ENCODE results near the gene COL4A1.
"Not testable (repeated sequence)": the region's sequence is repeated elsewhere in the genome, so short reads cannot be mapped to it uniquely, and the experiment has no call there.

Gene COL4A1

DNA sequence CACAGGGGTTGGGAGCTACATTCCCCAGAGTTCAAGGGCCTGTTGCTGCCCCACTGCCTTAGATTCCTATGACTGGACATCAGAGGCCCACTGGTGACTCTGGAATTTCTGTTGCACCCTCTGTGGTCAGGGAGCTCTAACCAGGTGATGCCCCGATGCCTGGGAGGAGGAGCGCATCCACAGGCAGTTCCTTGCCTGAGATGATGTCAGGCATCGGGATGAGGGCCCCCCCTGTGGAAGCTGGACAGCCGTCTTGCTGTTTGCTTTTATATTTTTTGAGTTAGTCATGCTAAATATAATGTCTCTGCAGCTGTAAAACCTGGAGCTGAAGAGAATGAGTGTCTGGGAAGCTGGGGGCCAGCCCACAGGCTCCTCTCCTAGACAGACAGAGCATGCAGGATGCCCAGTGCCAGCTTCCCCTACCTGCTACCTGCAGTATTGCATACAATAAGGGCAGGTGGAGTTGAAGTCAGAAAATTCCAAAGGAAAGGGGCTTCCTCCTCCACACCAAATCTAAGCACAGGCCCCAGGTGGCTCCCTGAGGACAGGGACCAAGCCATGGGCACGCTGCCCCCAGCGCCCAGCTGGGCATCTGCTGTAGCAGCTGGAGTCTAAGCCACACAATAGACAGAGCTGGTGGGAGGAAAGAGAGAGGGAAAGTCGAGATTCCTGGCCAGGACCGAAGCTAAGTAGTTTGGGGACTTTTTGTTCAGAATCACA lies 16.4 kb upstream of the COL4A1 start:
- no peak for TF ChIP-seq POLR2A (IDR thresholded peaks at IDR 0.05; ENCODE audit: low read depth, low read length)
- FAIRE-seq (peak; percentile 99), DNase-seq (ENCODE audit: insufficient read length, low spot score) (peak; percentile 98)

DNA sequence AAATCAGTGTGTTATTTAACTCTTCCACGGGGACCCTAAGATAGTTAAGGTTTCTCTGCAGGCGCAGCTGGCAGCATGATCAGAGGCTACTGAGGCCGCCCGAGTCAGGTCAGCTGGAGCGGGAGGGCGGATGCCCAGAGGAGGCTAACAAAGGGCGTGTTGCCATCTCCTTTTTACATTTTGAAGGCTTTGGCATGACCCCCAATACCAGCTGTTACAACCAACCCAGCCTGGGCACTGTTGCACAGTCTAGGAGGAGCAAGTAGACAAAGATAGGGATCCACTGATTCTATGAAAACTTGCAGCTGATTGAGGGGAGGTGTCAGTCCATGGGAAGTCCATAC lies 15.8 kb upstream of the COL4A1 start:
- DNase-seq (ENCODE audit: insufficient read length, low spot score) = no peak
- FAIRE-seq = no peak
- no peak for TF ChIP-seq POLR2A (IDR thresholded peaks at IDR 0.05; ENCODE audit: low read depth, low read length)

GRCh38 chr13:110322126-110322827 lies 15.3 kb upstream of the COL4A1 start:
- no peak for FAIRE-seq
- no peak for DNase-seq (ENCODE audit: insufficient read length, low spot score)
- TF ChIP-seq POLR2A (IDR thresholded peaks at IDR 0.05; ENCODE audit: low read depth, low read length) = no peak

DNA sequence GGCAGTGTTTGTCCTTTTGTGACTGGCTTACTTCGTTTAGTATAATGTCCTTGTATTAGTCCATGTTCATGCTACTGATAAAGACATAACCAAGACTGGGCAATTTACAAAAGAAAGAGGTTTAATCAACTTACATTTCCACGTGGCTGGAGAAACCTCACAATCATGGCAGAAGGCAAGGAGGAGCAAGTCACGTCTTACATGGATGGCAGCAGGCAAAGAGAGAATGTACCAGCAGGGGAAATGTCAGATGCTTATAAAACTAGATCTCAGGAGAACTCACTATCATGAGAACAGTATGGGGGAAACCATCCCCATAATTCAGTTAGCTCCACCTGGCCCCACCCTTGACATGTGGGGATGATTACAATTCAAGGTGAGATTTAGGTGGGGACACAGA lies 14.6 kb upstream of the COL4A1 start:
- not testable (repeated sequence) for FAIRE-seq; DNase-seq (ENCODE audit: insufficient read length, low spot score)

DNA sequence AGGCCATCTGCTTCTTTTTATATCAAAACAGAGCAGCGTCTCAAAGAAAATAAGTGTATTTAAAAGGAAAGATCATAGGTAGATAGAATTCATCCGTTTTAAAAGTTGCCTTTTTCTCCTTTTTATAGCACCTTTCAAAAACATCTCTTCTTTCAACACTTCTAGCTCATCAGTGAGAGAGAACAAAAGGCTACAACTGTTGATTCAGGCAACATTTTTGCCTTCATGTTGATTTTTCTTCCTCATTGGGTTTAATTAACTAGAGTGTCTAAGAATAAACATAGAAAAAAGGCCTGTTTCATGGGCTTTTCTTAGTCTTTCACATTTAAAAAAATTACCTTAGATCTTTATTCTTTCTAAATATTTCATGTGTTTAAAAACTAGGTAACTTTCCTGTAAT lies 13.7 kb upstream of the COL4A1 start:
- no peak for TF ChIP-seq POLR2A (IDR thresholded peaks at IDR 0.05; ENCODE audit: low read depth, low read length)
- FAIRE-seq (no peak), DNase-seq (ENCODE audit: insufficient read length, low spot score) (no peak)

DNA sequence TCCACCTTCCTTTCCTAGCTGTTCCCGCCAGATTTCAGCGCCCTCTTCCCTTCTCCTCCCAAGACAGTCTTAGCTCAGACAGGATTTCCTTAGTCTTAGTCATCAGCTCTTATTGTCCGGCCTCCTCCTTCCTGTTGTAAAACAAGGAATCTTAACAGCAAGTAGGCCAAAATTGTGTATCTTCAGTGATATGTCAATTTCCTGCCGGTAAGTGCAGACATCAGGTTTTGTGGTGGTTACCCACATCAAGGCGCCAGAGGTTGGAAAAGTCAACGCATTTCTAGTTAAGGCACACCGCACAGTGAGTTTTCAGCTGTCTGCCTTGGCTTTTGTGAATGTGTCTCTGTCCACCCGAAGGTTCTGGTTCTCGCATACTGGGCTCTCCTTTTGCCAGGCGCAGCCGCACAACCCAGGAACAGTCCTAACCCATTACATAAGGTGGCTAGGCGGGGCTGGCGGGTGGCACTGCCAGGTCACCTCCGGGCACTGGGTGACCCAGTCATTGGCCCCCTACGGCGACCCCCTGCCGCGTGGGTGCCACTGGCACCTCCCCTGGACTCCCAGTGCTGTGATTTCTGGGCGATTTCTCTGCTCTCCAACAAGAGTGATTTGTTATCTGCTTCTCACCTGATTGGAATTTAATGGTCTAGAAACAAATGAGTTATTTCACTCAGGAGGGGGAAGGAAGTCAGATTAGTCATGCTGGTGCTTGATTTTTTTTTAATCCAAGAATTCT lies 13.0 kb upstream of the COL4A1 start:
- peak; percentile 99 for FAIRE-seq

GRCh38 chr13:110319397-110319773 lies 12.4 kb upstream of the COL4A1 start:
- DNase-seq (ENCODE audit: insufficient read length, low spot score) = no peak
- FAIRE-seq = no peak
- TF ChIP-seq POLR2A (IDR thresholded peaks at IDR 0.05; ENCODE audit: low read depth, low read length) = no peak

More for the DNA sequence above, 13.0 kb upstream of the COL4A1 start:
- TF ChIP-seq POLR2A (IDR thresholded peaks at IDR 0.05; ENCODE audit: low read depth, low read length) = no peak
- peak; percentile 98 for DNase-seq (ENCODE audit: insufficient read length, low spot score)

- no peak for DNase-seq (ENCODE audit: insufficient read length, low spot score)
- no peak for FAIRE-seq
- TF ChIP-seq POLR2A (IDR thresholded peaks at IDR 0.05; ENCODE audit: low read depth, low read length) = no peak
These were observed 12.0 kb upstream of the COL4A1 start for GRCh38 chr13:110318920-110319319.

GRCh38 chr13:110317496-110318195 lies 10.7 kb upstream of the COL4A1 start:
- FAIRE-seq = peak; percentile 6
- no peak for DNase-seq (ENCODE audit: insufficient read length, low spot score)
- TF ChIP-seq POLR2A (IDR thresholded peaks at IDR 0.05; ENCODE audit: low read depth, low read length) = no peak

DNA sequence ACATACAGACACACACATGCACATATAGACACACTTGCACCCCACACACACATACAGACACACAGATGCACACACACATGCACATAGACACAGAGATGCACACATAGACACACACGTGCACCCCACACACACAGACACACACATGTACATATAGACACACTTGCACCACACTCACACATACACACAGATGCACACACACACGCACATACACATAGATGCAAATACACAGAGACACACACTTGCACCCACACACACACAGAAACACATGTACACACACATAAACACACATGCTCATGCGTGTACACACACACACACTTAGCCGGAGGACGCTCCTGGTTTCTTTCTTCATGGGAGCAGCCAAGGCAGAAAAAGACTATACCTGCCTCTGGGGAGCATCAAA lies 10.1 kb upstream of the COL4A1 start:
- FAIRE-seq = peak; percentile 81
- DNase-seq (ENCODE audit: insufficient read length, low spot score) = no peak
- no peak for TF ChIP-seq POLR2A (IDR thresholded peaks at IDR 0.05; ENCODE audit: low read depth, low read length)

GRCh38 chr13:110316196-110316595 lies 9.2 kb upstream of the COL4A1 start:
- no peak for TF ChIP-seq POLR2A (IDR thresholded peaks at IDR 0.05; ENCODE audit: low read depth, low read length)
- DNase-seq (ENCODE audit: insufficient read length, low spot score) = no peak
- FAIRE-seq = no peak

DNA sequence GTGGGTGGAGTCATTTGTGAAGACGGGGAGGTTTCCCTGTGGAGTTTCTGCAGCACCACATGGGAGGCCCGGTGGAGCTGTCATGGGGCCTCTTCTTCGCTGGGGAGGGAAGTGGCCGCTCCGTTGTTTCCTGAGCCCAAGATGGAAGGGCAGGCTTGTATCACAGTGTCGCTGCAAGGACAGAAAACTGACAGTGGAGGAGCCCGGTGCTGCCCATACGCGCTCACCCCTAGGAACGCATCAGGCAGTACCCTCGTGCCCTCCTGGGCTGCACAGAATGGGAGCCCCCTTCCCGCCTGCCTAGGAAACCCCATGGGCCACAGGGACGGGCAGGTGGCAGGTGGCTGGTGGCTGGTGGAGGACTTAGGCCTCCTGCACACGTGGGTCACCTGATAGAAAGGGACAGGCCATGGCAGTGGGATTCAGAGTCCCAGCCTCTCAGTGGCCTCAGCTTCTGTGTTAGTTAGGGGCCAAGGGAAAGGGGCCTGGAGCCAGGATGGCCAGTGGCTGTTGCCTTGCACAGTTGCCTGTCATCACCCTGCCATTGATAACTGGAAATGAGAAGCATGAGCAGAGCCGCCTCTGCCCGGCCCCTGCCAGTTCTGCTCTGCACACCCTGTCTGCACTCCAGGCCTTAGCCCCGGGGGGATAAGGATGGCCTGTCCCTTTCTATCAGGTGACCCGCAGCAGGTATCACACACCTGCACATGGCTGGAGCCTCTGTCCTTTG lies 7.7 kb upstream of the COL4A1 start:
- TF ChIP-seq POLR2A (IDR thresholded peaks at IDR 0.05; ENCODE audit: low read depth, low read length) = no peak
- no peak for FAIRE-seq
- no peak for DNase-seq (ENCODE audit: insufficient read length, low spot score)

- DNase-seq (ENCODE audit: insufficient read length, low spot score); FAIRE-seq: not testable (repeated sequence)
These were observed 6.8 kb upstream of the COL4A1 start for GRCh38 chr13:110313733-110314132.

GRCh38 chr13:110313261-110313660 lies 6.3 kb upstream of the COL4A1 start:
- DNase-seq (ENCODE audit: insufficient read length, low spot score); FAIRE-seq: not testable (repeated sequence)
